ENCODE measurements around the gene CPNE7.

GRCh38 chr16:89601906-89602272 lies 26.3 kb downstream of the CPNE7 start:
- TF ChIP-seq CTCF (IDR thresholded peaks at IDR 0.05) (no peak), EP300 (IDR thresholded peaks at IDR 0.05) (no peak), POLR2AphosphoS5 (IDR thresholded peaks at IDR 0.05) (no peak), POLR2A (IDR thresholded peaks at IDR 0.05) (no peak)
